ENCODE results near the gene DOCK2.
"Not testable (repeated sequence)": the region's sequence is repeated elsewhere in the genome, so short reads cannot be mapped to it uniquely, and the experiment has no call there.

Gene DOCK2

GRCh38 chr5:170082701-170083100 is 445.6 kb downstream of the DOCK2 start:
- no peaks in the 10 kb centered on the region for H3K36me3 Mint-ChIP-seq (ENCODE audit: low read depth)
- H3K27ac Mint-ChIP-seq = no peak overlapping the region
- peaks cover 15% of the 10 kb centered on the region for H3K27me3 Mint-ChIP-seq (ENCODE audit: low read depth, poor library complexity)
- no peak for TF ChIP-seq CTCF (IDR thresholded peaks at IDR 0.05)
- no peaks in the 10 kb centered on the region for H3K9me3 Mint-ChIP-seq
- no peaks in the 10 kb centered on the region for H3K4me1 Mint-ChIP-seq
- no peak overlapping the region for H3K4me3 Mint-ChIP-seq
- no peak for DNase-seq

DNA sequence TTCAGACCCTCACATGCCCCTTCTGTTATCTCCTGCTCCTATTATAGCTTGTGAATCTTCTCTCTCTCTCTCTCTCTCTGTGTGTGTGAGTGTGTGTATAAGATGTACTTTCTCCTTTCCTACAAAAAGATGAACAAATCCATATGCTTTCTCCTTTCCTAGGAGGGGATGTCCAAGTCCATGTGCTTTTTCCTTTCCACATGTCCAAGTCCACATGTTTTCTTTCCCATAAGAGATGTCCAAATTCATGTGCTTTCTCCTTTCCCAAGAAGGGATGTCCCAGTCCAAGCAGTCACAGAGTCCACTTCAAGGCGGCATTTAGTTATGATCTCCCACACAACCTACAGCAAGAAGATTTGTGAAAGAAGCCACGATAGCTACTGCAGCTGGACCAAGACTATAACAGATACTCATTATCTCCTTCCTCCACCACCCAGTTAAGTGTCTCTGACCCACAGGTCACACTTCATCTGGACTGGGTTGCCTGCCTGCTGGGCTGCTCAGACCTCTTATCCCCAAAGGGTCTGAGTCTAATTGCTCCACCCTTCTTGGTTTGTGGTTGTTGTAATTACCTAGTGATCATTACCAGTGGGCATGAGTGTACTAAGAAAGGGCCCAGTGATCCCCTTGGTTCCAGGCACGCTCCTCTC is 450.2 kb downstream of the DOCK2 start:
- no peaks in the 10 kb centered on the region for H3K36me3 Mint-ChIP-seq (ENCODE audit: low read depth)
- peaks cover 9% of the 10 kb centered on the region for H3K27me3 Mint-ChIP-seq (ENCODE audit: low read depth, poor library complexity)
- H3K9me3 Mint-ChIP-seq = no peaks in the 10 kb centered on the region
- no peaks in the 10 kb centered on the region for H3K4me1 Mint-ChIP-seq
- no peak for TF ChIP-seq CTCF (IDR thresholded peaks at IDR 0.05)
- H3K4me3 Mint-ChIP-seq = no peak overlapping the region
- no peak overlapping the region for H3K27ac Mint-ChIP-seq
- DNase-seq = no peak

DNA sequence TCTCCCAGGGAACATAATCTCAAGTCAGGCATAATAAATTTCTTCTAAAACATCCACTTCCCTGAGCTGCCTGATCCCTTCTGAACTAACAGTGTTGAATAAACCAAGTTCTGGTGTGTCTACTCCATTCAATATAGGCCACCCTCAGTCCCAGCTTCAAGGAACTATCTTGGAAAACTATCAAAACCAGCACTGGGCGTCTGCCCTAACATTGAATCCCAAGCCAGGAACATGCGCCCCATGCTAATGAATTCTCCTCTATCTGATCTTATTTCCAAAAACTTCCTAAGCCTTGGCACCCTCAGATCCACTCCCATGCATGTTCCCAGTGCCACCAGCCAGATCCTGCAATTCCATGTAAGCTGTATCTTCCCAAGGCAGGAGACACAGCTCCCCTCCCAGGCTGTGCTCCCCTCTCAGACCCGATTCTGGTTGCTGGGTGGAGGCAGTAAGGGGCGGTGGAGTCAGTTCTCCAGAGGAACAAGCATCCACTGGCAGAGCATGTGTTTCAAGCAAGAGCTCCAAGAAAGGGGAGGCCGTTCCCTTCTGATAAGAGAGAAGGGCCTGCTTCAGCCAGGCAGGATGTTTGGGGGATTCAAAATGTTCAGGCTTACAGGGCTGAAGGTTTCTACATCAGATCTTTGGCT is 455.5 kb downstream of the DOCK2 start:
- Mint-ChIP-seq H3K27me3 (ENCODE audit: low read depth, poor library complexity) (peaks cover 16% of the 10 kb centered on the region), H3K4me3 (no peak overlapping the region), H3K4me1 (peaks cover under 1% of the 10 kb centered on the region), H3K36me3 (ENCODE audit: low read depth) (no peaks in the 10 kb centered on the region), H3K9me3 (no peaks in the 10 kb centered on the region), H3K27ac (no peak overlapping the region)
- DNase-seq = no peak
- TF ChIP-seq CTCF (IDR thresholded peaks at IDR 0.05) = no peak

DNA sequence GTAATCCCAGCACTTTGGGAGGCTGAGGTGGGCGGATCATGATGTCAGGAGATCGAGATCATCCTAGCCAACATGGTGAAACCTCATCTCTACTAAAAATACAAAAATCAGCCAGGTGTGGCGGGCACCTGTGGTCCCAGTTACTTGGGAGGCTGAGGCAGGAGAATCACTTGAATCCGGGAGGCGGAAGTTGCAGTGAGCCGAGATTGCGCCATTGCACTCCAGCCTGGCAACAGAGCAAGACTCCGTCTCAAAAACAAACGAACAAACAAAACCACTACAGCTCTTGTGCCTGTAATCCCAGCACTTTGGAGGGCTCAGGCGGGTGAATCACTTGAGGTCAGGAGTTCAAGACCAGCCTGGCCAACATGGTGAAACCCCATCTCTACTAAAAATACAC is 457.3 kb downstream of the DOCK2 start:
- not testable (repeated sequence) for H3K9me3 Mint-ChIP-seq; H3K27ac Mint-ChIP-seq; DNase-seq; H3K4me1 Mint-ChIP-seq; H3K36me3 Mint-ChIP-seq (ENCODE audit: low read depth); H3K4me3 Mint-ChIP-seq
- H3K27me3 Mint-ChIP-seq (ENCODE audit: low read depth, poor library complexity) = peaks cover 19% of the 10 kb centered on the region

DNA sequence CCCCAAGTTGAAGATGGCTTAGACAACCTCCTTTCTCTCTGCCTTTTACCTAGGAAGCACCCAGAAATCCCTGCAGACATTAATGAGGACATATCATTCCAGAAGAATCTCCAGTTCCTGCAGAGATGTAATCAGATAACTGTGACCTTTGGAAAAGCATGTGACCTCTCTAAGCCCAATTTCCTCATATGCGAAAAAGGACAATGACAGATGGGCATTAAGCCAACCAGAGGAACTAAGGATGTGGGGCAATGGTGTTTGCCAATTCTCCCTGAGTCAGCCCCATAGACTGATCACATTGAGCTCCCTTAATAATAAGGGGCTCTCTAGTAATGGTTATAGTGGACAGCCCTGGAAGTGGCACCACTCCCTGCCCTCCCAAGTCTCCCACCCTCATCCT is 458.6 kb downstream of the DOCK2 start:
- peaks cover 7% of the 10 kb centered on the region for H3K9me3 Mint-ChIP-seq
- peaks cover 26% of the 10 kb centered on the region for H3K27me3 Mint-ChIP-seq (ENCODE audit: low read depth, poor library complexity)

GRCh38 chr5:170097934-170098333 is 460.9 kb downstream of the DOCK2 start:
- Mint-ChIP-seq H3K4me1 (peaks cover 12% of the 10 kb centered on the region), H3K9me3 (peaks cover 7% of the 10 kb centered on the region), H3K27ac (no peak overlapping the region), H3K27me3 (ENCODE audit: low read depth, poor library complexity) (peaks cover 26% of the 10 kb centered on the region), H3K4me3 (no peak overlapping the region), H3K36me3 (ENCODE audit: low read depth) (no peaks in the 10 kb centered on the region)
- no peak for TF ChIP-seq CTCF (IDR thresholded peaks at IDR 0.05)
- DNase-seq = no peak

More for the DNA sequence above, 458.6 kb downstream of the DOCK2 start:
- Mint-ChIP-seq H3K4me3 (no peak overlapping the region), H3K4me1 (peaks cover 12% of the 10 kb centered on the region), H3K36me3 (ENCODE audit: low read depth) (no peaks in the 10 kb centered on the region), H3K27ac (no peak overlapping the region)
- TF ChIP-seq CTCF (IDR thresholded peaks at IDR 0.05) = no peak
- DNase-seq = no peak

Data from nephron progenitor cell (in vitro differentiated cells).